ENCODE measurements around the gene BLACAT1.
"Not testable (repeated sequence)": the region's sequence is repeated elsewhere in the genome, so short reads cannot be mapped to it uniquely, and the experiment has no call there.

DNA sequence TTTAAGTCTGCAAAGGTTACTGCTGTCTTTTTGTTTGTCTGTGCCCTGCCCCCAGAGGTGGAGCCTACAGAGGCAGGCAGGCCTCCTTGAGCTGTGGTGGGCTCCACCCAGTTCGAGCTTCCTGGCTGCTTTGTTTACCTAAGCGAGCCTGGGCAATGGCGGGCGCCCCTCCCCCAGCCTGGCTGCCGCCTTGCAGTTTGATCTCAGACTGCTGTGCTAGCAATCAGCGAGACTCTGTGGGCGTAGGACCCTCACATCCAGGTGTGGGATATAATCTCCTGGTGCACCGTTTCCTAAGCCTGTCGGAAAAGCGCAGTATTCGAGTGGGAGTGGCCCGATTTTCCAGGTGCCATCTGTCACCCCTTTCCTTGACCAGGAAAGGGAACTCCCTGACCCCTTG, 49.6 kb downstream of the BLACAT1 start:
- TF ChIP-seq, protein P1, sequence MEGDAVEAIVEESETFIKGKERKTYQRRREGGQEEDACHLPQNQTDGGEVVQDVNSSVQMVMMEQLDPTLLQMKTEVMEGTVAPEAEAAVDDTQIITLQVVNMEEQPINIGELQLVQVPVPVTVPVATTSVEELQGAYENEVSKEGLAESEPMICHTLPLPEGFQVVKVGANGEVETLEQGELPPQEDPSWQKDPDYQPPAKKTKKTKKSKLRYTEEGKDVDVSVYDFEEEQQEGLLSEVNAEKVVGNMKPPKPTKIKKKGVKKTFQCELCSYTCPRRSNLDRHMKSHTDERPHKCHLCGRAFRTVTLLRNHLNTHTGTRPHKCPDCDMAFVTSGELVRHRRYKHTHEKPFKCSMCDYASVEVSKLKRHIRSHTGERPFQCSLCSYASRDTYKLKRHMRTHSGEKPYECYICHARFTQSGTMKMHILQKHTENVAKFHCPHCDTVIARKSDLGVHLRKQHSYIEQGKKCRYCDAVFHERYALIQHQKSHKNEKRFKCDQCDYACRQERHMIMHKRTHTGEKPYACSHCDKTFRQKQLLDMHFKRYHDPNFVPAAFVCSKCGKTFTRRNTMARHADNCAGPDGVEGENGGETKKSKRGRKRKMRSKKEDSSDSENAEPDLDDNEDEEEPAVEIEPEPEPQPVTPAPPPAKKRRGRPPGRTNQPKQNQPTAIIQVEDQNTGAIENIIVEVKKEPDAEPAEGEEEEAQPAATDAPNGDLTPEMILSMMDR (IDR thresholded peaks at IDR 0.05) = not testable (repeated sequence)
- TF ChIP-seq POLR2A, EP300 (IDR thresholded peaks at IDR 0.05): not testable (repeated sequence)

Measured in tibial nerve (tissue), 4 donors.